ENCODE data around the gene SAPCD1.
A peak's percentile ranks its signal among the peaks of the same experiment; 100 is the strongest.

The SAPCD1 gene

DNA sequence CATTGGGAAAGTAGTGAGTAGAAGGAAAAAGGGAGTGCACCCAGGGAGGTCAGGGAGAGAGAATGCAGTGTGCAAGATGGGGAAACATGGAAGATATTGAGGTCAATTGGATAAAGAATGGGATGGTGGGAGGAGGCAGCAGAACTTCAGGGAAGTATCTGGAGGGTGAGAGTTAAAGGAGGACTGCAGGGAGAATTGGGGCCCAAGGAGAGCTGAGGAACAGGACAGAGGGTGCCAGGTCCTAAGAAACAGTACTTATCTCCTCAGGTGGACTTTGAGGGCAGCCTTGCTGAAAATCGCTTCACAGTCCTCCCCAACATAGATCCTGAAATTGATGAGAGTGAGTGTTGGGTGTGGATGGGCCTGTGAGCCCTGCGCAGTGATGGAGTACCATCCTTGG, 4.2 kb upstream of the SAPCD1 start:
- DNase-seq, result no peak

DNA sequence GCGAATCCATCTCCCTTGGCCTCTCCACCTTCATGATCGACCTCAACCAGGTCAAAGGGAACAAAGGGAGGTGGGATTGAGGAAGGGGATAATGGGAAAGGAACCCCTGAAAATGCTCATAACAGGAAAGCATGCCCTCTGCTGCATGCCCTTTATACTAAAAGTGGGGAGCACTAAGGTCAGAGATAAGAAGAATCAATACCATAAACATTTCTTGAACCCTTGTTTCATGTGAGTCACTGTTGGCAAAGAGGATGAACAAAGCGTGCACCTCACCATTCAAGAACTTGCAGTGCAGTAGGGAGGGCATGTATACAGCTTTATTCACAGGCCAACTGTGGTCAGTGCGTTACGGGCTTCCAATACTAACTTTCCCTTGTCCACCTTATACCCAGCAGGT, 1.7 kb upstream of the SAPCD1 start:
- DNase-seq, result no peak

DNA sequence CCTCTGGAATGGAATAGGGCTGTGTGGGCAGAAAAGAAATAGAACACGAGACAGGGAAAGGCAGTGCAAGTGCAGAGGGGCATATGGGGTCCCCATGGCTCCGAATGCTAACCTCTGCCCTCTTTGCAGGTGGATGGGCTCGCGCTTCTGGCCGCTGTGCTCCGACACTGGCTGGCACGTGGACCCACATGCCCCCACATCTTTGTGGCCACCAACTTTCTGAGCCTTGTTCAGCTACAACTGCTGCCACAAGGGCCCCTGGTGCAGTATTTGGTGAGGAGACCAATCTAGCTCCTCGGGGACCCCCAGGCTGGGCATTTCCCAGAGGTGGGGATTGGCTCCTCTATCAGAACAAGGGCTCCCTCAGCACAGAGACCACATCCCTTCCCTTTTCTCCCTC, 1.1 kb upstream of the SAPCD1 start:
- no peak for DNase-seq

DNA sequence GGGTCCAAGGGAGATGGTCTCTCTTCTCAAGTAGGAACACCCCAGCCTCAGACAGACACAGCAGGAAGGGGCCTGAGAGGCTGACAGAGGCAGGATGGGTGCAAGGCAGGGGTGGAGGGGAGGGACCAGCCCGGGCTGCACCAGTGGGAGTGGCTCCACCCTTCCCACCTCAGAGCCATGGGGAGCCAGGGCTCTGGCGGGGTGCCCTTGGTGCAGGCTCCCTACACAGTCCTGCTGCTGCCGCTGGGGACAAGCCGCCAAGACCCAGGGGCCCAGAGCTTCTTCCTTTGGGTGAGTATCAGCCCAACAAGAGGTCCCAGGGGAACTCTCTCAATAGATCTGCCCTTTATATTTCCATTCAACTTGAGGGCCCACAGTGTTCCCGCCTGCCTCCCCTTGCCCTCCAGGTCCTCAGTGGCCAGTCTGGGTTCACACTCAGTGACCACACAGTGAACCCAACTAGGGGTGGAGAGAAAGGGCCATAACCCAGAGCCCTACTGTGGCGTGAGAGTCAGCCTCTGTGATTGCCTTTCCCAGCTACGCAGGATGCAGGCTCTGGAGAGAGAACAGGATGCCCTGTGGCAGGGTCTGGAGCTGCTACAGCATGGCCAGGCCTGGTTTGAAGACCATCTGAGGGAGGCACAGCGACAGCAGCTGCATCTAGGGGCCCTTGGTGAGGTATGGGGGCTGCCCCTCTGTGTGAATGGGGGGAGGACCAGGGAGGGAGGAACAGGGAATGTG, 592 bp downstream of the SAPCD1 start:
- no peak for DNase-seq

DNA sequence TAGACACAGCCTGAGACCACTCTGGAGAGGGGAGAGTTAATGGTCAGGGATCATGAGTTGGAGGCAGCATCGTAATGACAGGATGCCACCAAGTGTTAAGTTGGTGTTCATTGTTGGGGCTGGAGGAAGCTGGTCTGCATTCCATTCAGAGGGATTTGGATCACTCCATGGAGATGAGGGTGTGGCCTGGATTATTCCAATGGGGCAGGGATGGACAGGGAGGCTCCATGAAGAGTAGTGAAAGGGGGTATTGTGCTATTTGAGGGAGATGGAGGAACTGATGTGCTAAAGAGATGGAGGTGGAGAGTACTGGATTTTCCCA, 1.1 kb downstream of the SAPCD1 start:
- no peak for DNase-seq

DNA sequence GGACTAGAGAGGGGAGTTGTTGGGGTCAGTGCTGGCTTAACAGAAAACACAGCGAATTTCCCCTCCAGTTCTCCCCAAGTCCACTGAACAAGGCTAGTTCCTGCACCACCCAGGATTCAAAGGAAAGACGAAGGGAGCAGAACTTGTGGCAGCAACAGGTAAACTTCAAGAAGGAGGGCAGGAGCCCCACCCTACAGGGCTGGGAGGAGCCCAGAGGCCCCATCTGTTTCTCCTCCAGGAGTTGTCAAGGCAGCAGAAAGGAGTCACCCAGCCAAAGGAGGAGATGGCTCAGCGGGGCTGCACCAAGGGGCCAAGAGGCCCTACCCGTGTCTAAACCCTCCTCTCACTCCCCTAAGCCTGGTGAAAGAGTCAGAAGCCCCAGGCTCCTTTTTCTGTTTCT, 1.7 kb downstream of the SAPCD1 start:
- DNase-seq, result no peak

DNA sequence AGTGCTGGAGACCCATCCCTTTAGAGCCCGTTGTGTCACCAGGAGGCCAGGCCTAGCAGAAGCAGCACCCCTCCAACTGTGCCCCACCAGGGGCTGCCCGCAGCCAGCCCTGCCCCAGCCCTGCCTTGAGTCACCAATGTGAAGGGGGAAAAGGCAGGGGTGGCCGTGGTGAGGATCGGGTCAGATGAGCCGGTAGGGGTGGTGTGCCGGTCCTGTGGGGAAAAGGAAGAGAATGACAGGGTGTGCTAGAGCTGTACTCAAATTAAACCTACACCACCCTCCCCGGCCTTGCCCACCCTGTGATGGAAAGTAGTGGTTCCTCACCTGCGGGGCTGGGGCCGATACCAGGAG, 3.1 kb downstream of the SAPCD1 start:
- no peak for DNase-seq

DNA sequence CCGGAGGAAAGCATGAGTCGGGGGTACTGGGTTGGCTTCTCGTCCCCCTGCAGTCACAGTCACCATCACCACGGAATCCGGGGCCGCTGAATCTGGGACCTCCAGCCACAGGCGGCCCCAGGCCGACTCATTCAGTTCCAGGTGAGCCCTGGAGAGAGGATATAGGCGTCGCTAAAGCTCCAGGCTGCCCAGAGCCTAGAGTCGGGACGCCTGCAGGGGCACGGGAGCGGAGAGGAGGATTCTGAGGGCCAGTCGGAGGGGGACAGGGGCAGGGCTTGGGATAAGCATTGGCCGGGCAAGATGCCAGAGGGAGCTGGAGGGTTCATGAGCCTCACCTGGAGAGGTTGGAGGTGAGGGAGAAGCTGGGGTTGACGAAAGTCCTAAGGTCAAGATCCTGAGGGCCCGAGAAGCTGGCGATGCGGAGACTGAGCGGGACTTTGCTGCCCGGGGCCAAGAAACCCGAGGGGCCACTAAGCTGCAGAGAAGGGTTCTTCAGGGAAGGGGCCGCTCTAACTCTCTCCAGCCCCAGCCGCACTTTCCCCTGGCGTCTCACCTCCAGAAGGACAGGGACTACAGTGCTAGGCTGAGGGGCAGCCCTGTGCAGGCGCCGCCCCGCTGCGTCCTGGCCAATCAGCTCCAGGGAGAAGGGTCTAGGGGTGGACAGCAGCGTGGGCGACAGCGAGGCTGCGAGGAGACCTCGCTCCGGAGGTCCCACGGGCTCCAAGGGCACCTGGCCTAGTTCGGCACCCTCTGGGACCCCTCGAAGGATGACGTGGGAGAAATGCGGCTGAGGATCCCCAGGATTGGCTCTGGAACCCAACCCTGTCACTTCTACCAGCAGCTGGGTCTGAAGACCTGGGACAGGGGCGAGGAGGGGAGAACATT, 3.7 kb downstream of the SAPCD1 start:
- DNase-seq, result no peak

DNA sequence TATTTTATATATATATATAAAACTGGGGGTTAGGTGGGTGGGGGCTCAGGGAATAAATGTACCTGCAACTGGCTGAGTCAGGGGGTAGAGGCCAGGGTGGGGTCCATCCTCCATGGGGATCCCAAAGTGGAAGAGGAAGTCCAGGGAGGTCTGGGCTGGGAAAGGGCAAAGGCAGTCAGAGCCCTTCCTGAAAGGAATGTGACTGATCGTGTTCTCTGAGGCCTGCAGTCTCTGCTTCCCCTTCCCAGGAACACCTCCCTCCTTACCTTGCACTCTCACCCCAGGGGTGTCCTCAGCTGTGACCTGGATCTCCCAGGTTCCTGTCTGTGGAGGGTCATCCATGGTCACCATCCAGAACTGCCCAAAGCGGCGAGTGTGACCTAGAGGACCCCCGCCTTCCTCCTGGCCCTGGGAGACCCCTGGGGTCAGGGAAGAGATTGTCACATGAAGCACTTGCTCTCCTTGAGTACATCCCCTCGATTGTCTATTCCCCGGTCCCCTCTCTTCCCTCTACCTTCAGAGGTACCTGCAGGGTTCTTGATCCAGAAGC, 4.7 kb downstream of the SAPCD1 start:
- DNase-seq, result no peak

DNA sequence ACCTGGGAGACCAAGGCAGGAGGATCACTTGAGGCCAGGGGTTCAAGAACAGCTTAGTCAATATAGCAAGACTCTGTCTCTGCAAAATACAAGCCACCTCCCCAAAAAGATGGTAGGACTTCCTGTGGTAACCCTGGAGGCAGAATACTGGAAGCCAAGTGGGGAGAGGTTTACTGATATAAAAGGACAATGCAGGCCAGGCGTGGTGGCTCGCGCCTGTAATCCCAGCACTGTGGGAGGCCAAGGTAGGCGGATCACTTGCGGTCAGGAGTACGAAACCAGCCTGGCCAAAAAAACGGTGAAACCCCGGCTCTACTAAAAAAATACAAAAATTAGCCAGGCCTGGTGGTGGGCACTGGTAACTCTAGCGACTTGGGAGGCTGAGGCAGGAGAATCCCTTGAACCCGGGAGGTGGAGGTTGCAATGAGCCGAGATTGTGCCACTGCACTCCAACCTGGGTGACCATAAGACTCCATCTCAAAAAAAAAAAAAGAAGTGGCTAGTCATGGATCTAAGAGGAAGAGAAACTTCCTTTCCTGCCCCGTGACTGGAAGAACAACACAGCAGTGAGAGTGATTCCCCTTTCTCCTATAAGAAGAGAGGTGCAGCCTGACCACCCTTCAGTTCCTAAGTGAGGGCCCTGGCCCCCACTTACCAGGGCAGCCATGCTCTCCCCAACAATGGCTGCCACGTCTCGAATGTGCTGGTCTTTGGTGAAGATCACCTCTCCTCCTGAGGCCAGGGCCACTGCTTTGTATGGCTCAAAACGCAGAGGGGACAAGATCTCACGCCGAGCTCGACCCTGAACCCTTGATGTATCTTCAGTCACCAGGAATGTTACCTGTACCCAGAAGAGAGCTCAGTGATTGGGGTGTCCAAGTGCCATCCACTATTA, 6.2 kb downstream of the SAPCD1 start:
- DNase-seq, result no peak

DNA sequence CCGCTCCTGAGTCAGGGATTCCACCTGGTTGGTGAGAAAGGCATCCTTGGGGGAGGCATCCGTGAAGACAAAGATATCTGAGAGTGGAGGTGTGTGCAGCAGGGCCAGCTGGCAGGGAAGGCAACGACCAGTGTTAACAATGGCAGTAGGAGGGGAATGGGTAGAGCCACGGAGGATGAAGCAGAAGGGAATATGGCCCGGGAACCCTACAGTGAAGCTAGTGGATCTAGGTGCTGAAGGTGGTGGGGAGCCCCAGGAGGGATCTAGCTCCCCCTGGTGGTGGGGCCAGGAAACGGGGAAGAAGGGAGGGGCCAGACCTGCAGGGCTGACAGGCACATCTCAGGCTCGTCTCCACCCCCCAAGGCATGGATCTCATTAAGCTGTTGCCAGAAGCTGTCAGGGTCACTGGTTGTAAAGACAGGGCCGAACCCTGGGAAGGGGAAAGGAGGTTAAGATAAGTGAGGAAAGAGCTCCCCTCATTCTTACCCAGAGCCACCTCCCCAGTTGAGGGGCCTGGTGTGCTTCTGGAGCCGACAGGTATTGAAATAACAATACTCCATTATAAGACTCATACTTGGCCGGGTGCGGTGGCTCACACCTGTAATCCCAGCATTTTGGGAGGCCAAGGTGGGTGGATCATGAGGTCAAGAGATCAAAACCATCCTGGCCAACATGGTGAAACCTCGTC, 7.4 kb downstream of the SAPCD1 start:
- peak; percentile 86 for DNase-seq

DNA sequence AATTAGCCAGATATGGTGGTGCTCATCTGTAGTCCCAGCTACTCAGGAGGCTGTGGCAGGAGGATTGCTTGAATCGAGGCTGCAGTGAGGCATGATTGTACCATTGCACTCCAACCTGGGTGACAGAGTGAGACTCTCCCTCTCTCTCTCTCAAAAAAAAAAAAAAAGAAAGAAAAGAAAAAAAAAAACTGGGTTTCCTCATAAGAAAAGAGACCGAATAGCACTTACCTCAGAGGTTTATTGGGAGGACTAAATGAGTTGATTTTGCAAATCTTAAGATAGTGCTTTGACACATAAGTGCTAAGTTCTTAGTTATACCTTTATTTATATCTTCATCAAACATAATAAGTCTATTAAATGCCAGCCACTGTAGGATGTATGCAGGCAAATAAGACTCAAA, 8.4 kb downstream of the SAPCD1 start:
- DNase-seq, result no peak

DNA sequence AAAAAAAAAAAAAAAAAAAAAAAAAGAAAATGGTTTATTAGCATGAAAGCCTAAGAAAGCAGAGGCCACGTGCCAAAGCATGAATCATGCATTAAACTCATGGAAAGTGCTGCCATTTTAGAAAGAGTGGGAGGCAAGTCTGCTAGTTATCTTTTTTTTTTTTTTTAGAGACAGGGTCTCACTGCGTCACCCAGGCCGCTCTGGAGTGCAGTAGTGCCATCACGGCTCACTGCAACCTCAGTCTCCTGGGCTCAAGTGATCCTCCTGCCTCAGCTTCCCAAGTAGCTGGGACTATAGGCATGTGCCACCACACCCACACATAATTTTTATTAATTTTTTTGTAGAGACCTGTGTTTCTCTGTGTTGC, 9.5 kb downstream of the SAPCD1 start:
- no peak for DNase-seq

DNA sequence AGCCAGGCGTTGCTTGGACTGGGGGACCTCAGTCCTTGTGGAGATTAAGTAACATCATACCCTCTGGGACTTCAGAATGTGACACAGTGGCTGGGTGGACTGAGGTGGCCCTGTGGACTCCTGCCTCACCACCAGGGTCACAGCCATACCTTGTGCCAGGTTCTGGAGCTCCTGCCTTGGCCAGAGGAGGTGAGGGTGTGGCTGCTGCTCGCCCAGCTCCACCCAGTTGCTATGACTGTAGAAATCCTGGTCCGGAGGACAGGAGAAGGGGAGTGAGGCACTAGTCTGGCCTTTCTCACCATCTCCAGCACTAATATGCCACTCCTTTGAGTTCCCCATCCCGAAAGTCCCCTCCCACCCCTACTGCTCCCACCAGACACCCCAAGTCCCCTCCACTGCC, 12.7 kb downstream of the SAPCD1 start:
- no peak for DNase-seq

DNA sequence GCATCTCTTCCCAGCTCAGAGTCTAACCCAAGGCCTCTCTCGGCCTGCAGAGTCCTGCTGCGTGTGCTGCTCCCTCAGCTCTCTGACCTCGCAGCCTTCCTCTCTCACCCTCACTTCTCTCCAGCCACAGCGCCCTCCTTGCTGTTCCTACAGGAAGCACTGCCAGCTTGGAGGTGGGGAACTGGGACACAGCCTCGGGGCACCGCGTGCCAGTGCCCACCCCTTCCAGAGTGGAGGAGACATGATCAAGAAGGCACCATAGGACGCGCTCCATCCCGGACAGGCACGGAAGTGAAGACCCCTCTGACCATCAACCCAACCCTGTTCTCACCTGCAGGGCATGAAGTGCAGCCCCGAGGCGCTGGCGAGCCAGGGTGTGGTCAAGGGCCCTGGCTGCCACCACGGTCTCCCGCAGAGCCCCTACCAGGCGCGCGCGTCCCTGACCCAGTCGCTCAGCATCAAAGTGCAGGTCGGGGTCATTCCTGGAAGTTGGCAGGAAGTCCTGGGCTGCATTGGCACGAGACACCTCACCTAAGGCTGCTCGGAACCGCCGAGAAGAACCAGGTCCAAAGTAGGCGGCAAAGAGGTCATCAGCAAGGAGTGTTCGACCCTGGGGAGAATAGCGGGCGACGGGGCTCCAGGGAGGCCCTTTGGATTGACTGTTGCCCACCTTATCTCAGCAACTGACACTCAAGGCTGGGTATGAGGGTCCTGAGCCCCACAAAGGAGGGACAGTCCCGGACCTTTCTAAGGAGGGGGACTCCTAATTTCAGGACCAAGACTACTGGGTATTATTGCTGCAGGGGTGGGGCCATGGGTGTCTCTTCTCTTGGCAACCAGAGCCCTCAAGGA, 13.4 kb downstream of the SAPCD1 start:
- no peak for DNase-seq

DNA sequence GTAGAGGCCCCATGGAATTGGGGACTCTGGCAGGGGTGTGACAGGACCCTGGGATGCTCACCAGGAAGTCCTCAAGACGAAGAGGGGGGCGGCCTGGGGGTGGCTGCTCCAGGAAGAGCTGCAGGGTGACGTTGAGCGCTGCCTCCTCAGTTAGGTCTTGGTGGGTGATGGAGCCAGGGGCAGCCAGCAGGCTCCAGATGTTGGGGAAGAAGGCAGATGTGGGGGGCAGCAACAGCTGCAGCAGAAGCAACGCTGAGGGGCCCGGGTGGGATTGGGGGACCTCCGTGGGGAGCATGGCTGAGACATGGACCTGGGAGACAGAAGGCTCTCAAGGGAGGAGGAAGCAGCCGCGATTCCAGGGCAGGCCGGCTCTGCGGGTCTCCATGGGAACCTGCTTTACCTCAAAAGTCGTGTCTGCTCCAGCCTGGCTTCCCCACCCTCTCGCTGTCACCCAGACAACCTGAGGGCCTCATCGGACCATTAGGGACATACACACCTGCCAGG, 14.1 kb downstream of the SAPCD1 start:
- DNase-seq, result no peak

DNA sequence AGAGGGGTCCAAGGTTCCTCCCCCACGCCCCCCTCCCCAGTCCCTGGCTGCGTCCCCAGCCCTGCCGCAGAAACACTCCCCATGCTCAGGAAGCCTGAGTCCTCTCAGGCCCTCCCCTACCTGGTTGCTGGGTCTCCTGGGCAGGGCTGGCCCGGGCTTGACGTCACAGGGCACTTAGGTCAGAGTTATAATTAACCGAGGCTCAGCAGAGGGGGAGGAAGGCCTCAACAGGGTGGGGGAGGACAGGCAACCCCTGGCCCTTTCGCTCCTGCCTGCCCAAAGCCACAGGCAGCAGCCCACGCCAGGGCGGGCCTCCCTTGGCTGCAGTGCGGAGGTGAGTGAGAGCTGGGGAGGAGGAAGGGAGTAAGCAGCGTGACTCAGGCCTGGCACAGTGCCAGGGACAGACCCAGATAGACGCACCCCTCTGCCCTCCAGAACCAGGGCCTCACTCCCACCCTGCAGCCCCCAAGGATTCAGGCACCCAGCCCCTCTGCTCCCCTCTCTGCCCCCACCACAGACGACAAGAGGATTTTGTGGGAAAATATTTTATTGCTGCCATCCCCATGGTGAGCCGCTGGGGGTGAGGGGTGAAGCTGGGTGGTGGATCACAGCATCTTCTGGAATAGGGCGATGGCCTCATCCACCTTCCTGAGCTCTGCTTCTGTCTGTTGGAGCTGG, 14.7 kb downstream of the SAPCD1 start, which contains the start of gene VWA7:
VWA7 (minus strand) TSS at position 340 of the 678 bp plus-strand sequence. CDS start 549 bp downstream, outside the sequence.
- peak; percentile 82 for DNase-seq

DNA sequence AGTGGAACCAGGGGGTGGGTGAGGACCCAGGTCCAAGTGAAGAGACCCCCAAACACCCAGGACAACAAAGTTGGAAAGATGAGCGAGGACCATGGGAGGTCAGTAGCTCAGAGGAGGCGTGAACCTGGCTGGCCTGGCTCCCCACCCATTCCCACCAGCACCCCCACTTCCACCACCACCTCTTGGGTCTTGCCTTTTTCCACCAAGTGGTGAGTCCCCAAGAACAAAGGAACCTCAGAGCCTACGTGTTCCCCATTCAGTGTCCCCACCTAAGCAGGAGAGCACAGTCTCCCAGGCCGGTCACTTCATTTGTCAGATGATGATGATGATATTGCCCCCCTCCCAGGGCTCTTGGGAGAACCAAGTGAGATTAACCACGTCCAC, 15.2 kb downstream of the SAPCD1 start:
- no peak for DNase-seq

DNA sequence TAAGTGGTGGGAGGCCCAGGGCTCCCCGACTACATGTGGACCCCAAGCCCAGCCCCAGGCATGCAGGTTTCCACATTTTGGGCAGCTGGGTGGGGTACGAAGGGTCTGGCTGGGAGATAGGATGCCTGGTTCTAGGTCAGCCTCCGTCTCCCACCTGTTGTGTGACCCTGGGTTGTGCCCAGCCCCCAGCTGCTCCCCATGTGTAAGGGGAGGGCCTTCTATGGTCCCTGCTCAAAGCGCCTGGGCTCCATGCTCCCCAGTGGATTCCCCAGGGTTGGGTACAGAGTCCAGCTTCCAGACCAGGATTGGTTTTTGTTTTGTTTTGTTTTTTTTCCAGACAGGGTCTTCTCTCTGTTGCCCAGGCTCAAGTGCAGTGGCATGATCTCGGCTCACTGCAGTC, 15.7 kb downstream of the SAPCD1 start:
- DNase-seq, result no peak

DNA sequence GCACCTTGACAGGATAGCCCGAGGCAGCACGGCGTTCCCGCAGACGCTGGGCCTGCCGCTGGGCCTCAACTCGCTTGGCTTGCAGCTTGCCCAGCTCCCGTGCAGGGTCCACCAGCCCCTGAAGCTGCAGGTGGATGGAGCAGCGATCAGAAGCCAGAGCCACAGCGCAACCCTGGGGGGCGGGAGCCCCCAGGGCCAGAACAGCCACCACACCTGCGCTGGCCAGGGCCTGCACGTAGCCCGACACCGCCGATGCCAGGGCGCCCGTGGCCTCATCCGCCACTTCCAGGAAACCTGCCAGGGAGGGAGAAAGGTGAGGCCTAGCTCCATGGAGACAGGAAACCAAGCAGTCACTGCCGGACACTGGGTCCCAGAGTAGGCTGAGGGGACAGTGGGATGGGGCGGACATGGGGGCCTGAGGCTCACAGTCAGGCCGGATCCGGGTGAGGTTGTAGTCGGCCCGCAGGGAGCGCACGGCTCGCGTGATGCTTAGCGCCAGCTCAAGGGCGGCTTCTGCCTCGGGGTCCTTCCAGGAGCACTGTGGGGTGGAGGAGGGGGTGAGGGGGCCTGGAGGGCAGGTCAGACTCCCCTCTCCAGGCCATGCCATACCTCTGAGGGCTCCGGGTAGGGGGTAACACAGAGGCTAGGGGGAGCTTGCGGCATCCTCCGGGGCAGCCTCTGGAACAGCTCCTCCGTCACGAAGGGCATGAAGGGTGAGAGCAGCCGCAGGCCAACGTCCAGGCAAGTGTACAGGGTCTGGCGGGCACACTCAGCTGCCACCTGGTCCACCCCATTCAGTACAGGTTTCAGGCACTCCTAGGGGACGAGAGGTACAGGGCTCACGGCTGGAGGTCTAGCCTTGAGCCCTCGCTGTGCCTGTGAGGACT, 16.8 kb downstream of the SAPCD1 start:
- no peak for DNase-seq

All from stimulated activated CD4-positive, alpha-beta T cell treated with anti-CD3 and anti-CD28 coated beads, Interleukin-1b, Interleukin-23, amount 100 ng/mL, for 48 hours (primary cell).